WI38 (cell line): ENCODE data around the gene LDB1.

Source experiments
- H3K4me3 ChIP-seq: 2 replicates; pipeline ENCODE4 v1.5.1; 2011; ENCODE audit warnings: low read depth, mild to moderate bottlenecking, control low read depth, low read length
- CTCF ChIP-seq: IDR thresholded peaks from 2 replicates; pipeline ENCODE4 v1.5.1; 2012; ENCODE audit warnings: low read depth, mild to moderate bottlenecking, control low read depth, low read length

LDB1 gene

DNA sequence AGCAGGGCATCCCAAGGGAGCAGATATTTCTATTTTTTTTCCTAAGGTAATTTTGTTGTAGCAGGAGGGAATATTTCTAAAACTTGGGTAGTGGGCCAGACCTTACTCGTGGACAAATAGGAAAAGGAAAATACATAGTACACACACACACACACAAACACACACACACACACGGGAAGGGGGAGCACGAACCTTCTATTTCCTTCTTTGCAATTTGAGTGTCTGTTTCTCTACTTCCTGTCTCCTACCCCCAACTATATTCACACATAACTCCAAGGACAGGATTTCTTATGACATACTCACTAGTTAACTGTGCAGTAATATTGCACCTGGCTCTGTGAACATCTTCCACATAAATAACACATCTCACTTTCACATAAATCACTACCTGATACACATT lies 4.4 kb downstream of the LDB1 start:
- no peak for TF ChIP-seq CTCF
- H3K4me3 ChIP-seq: peak overlapping the region; percentile 72

- no peak for TF ChIP-seq CTCF
- H3K4me3 ChIP-seq: peak overlapping the region; percentile 72
These were observed 5.1 kb downstream of the LDB1 start for GRCh38 chr10:102114861-102115618.

DNA sequence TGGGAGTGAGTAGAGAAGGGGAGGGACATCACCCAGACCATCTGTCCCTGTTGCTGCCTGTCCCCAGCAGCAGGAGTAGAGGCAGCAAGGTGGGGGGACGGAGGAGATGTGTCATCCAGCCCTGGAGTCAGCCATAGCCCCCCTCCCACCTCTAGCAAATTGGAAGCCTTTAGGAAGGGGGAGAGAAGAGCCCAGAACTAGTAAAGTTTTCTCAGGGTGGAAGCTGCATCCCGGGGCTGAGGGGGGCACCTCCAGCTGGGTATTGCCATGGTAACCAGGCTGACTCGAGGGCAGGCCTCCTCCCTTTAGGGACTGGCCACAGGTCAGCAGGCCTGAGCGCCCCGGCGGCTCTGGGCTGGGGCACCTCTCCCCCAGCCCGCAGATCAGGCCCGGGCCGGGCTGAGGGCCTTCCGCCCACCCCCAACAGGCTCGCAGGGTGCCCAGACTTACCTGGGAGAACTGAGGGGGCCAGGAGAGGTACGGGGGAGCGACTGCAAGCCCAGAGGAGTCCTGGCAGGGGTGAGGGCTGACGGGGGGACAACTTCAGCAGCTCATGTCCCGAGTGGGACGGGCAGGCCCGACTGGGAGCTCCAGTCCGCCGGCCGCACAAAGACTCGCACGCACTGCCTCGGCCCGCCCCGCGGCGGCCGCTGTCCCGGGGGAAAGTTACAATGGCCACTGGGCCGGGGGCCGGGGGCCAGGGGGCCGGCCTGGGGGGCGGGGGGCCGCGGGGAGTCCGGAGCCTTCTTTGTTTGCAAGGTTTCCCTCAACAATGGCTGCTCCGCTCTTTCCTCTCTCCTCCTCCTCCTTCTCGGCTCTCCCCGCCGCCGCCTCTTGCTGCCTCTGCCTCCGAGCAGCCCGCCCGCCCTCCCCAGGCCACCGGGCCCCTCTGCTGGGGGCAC lies 6.0 kb downstream of the LDB1 start:
- H3K4me3 ChIP-seq: peak overlapping the region; percentile 72
- no peak for TF ChIP-seq CTCF

DNA sequence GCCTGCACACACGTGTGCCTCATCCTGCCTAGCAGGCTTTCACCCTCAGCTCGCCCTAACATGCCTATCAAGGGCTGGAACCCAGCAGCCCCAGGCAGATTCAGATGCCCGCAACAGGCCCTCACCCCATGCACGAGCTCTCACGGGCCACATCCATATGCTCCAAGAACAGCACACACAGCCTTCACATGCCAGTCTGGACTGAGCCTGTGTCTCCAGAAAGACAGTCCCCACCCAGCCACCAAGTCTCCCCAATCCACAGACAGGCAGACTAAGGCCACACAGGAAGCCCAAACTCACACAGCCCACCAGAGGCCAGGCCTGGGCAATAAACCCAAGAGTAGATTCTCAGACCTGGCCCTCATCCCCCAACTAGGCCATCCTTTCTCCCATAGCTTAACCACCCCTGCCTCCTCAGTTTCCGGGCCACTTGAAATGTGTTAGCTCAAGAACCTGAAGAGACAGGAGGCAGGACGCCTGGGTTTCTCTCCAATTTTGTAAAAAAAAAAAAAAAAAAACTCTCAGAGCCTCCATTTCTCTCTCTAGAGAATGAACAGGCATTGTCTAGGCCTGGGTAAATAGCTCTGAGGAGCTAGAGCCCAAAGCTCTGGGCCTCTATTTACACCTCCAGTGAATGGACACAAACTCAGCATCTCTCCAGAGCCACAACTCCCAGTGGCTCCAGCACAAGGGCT lies 6.8 kb downstream of the LDB1 start:
- peak overlapping the region; percentile 72 for H3K4me3 ChIP-seq
- no peak for TF ChIP-seq CTCF

DNA sequence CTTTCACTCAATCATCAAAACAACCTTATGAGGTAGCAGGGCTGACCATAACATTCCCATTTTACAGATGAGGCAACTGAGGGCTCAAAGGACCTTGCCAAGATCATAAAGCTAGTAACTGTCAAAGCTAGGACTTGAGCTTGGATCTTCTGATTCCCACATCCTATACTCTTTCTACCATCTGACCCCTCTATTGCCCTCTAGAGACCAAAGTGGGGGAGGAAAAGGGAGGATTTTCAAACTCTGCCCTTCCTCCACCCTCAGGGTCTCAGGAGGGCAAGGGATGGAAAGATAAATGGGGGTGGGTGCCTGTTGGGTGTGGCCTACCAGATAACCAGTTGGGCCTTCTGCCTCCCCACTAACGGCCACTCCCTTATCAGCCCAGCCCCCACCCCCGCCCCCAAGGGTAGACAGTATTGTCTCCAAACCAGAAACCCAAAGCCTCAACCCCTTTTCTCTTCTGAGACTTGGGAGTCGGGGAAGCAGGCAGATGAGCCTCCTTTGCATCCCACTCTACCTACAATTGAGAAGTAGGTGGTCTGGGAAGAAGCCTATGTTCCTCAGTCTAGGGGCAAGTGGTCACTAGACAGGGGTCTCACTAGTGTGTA lies 7.9 kb downstream of the LDB1 start:
- TF ChIP-seq CTCF: 0 out of 2 replicates have a peak, but pooled peaks have one; percentile 23
- no peak overlapping the region for H3K4me3 ChIP-seq

DNA sequence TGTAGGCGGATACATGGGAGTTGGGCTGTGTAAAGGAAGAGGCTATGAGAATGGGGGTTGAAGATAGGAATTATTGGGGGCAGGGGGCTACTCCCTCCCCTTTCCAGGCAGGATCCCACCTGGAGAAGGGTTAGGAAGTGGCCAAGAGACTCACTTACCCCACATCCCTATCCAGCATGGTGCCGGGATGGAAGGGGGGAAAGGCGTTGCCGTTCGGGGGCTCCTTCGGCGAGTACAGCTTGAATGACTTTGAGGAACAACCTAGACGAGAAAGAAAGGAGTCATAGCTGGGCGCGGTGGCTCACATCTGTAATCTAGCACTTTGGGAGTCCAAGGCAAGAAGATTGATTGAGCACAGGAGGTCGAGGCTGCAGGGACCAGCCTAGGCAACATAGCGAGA lies 8.9 kb downstream of the LDB1 start:
- TF ChIP-seq CTCF: no peak
- H3K4me3 ChIP-seq: no peak overlapping the region
